ENCODE data around the gene PRSS2.
"Not testable (repeated sequence)": the region's sequence is repeated elsewhere in the genome, so short reads cannot be mapped to it uniquely, and the experiment has no call there.

PRSS2 gene

GRCh38 chr7:142770661-142771352 is at the start of gene PRSS2:
PRSS2 (plus strand) TSS chr7:142770970; CDS start chr7:142770983, 13 bp downstream.
- DNase-seq (ENCODE audit: low read depth): no peak

GRCh38 chr7:142720986-142721385 is 49.8 kb upstream of the PRSS2 start:
- no peak for DNase-seq (ENCODE audit: low read depth)

- no peak for DNase-seq (ENCODE audit: low read depth)
These were observed 48.4 kb upstream of the PRSS2 start for GRCh38 chr7:142722248-142722794.

- DNase-seq (ENCODE audit: low read depth): no peak
These were observed 37.5 kb upstream of the PRSS2 start for GRCh38 chr7:142733271-142733670.

- DNase-seq (ENCODE audit: low read depth): no peak
These were observed 30.8 kb upstream of the PRSS2 start for GRCh38 chr7:142739923-142740492.

GRCh38 chr7:142740786-142741185 is 30.0 kb upstream of the PRSS2 start:
- no peak for DNase-seq (ENCODE audit: low read depth)

- not testable (repeated sequence) for DNase-seq (ENCODE audit: low read depth)
These were observed 28.8 kb upstream of the PRSS2 start for GRCh38 chr7:142741932-142742331.

- no peak for DNase-seq (ENCODE audit: low read depth)
These were observed 25.6 kb upstream of the PRSS2 start for GRCh38 chr7:142745091-142745635.

- no peak for DNase-seq (ENCODE audit: low read depth)
These were observed 25.0 kb upstream of the PRSS2 start for GRCh38 chr7:142745745-142746144.

- DNase-seq (ENCODE audit: low read depth): no peak
These were observed 24.5 kb upstream of the PRSS2 start for GRCh38 chr7:142746264-142746663.

GRCh38 chr7:142748410-142748809 is 22.4 kb upstream of the PRSS2 start:
- DNase-seq (ENCODE audit: low read depth): not testable (repeated sequence)

GRCh38 chr7:142749218-142749993 is 21.4 kb upstream of the PRSS2 start, which contains the start of gene PRSS1:
PRSS1 (plus strand) TSS chr7:142749472; CDS start chr7:142749485, 13 bp downstream.
- no peak for DNase-seq (ENCODE audit: low read depth)

- DNase-seq (ENCODE audit: low read depth): no peak
These were observed 20.3 kb upstream of the PRSS2 start for GRCh38 chr7:142750321-142750938.

GRCh38 chr7:142751526-142752175 is 19.1 kb upstream of the PRSS2 start:
- not testable (repeated sequence) for DNase-seq (ENCODE audit: low read depth)

- DNase-seq (ENCODE audit: low read depth): no peak
These were observed 18.2 kb upstream of the PRSS2 start for GRCh38 chr7:142752376-142753225.

- DNase-seq (ENCODE audit: low read depth): no peak
These were observed 17.4 kb upstream of the PRSS2 start for GRCh38 chr7:142753366-142753765.

- DNase-seq (ENCODE audit: low read depth): not testable (repeated sequence)
These were observed 16.8 kb upstream of the PRSS2 start for GRCh38 chr7:142753925-142754491.

- no peak for DNase-seq (ENCODE audit: low read depth)
These were observed 15.8 kb upstream of the PRSS2 start for GRCh38 chr7:142754681-142755575.

- DNase-seq (ENCODE audit: low read depth): not testable (repeated sequence)
These were observed 12.5 kb upstream of the PRSS2 start for GRCh38 chr7:142758312-142758711.

Data from HS-27A (cell line).